ENCODE results near the gene HGS. TPM values are rescaled to one million over a fixed set of nuclear protein-coding genes. Genes with fewer than 3 reads are reported as not detected.

HGS gene
- total RNA-seq, 4 donors from 2014 or later = 35.4 to 79.5 (median 60.5) TPM

DNA sequence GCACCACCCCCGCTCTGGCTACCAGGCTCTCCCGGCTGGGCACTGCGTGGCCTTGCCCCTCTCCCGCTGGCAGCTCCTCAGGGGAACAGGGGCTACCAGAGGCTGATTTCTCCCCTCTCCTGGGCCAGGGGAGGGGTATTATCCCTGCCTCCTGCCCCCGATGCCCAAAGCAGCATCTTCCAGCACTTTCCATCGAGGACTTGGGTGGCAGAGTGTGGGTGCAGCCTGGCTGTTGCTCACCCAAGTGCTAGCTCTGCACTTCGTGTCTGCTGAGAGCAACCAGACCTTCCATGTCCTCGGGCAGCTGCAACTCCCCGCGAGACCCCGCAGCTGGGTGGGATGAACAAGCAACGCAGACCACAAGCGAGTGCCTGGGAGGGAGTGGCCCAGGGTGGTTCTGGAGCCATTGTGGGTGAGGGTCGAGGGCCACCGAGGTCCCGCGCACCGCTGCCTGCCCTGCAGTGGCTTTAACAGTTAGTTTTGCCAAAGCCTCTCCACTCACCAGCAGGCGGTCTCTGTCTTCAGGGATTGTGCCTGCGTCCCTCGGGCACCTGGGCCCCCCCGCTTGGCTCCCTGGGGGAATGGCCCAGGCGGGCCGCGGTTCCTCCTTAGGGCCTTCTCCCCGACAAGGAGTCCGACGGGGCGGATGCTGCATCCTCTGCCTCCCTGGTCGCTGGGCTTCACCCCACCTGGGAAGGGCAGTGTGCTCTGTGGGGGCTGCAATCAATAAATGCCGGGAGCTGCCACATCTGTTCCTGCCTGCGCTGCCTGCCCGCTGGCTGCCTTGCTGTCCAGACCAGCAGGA, 36.7 kb downstream of the HGS start:
- TF ChIP-seq CTCF (IDR thresholded peaks at IDR 0.05; ENCODE audit: low read depth) = no peak

DNA sequence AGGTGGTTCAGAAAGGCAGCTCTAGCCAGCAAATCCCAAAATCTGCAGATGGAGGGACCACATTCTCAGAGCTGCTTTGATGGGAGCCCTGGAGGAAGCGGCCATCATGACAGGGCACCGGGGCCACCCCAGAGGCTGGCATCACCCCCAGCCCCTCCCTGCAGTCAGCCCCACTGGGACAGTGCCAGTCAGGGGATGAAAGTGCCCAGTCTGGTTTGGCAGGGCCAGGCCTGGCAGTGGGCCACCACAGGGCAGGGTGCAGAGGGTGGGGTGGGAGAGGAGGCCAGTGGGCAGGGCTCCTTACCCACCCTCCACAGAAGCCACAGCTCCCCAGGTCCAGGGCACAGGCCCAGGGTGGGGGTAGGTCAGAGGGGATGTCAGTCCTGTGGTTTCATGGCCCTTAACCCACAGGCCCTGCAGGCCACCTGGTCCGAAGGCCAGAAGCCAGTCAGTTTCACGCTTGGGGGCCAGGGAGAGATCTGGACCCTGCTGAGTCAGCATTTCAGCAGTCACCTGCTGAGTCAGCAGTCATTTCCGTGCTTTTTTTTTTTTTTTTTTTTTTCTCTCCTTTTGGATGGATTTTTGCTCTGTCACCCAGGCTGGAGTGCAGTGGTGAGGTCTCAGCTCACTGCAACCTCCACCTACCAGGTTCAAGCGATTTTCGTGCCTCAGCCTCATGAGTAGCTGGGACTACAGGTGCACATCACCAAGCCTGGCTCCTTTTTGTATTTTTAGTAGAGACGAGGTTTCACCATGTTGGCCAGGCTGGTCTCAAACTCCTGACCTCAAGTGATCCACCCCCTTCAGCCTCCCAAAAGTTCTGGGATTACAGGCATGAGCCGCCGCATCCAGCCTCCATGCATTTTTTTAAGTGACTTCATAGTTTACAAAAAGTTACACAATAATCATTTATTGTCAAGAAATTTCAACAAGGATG, 38.6 kb downstream of the HGS start:
- TF ChIP-seq CTCF (IDR thresholded peaks at IDR 0.05; ENCODE audit: low read depth) = no peak

DNA sequence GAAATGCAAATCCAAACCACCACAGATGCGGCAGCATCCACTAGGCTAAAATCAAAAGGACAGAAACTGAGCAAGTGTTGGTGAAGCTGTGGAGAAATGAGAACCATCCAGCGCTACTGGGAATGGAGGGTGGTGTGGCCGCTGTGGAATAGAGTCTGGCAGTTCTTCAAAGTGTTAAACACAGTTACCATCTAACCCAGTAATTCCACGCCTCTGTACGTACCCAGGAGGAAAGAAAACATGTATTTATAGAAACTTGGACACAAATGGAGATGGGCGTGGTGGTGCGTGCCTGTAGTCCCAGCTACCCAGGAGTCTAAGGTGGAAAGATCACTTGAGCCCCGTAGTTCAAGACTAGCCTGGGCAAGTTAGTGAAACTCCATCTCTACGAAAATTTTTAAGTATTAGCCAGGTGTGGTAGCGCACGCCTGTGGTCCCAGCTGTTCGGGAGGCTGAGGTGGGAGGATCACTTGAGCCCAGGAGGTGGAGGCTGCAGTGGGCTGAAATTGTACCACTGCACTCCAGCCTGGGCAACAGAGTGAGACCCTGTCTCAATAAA, 39.9 kb downstream of the HGS start:
- no peak for TF ChIP-seq CTCF (IDR thresholded peaks at IDR 0.05; ENCODE audit: low read depth)

DNA sequence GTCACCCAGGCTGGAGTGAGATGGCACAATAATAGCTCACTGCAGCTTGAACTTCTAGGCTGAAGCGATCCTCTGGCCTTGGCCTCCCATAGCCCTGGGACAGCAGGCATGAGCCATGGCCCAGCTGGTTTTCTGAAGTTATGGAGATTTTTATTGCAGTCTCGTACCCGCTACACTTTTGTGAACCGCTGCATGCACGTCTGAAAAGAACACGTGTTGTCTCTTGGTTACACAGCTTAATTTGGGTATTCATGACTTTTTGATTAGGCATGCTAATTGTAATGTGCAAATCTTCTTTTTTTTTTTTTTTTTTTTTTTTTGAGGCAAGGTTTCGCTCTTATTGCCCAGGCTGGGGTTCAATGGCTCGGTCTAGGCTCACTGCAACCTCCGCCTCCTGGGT, 41.6 kb downstream of the HGS start:
- TF ChIP-seq CTCF (IDR thresholded peaks at IDR 0.05; ENCODE audit: low read depth) = no peak

DNA sequence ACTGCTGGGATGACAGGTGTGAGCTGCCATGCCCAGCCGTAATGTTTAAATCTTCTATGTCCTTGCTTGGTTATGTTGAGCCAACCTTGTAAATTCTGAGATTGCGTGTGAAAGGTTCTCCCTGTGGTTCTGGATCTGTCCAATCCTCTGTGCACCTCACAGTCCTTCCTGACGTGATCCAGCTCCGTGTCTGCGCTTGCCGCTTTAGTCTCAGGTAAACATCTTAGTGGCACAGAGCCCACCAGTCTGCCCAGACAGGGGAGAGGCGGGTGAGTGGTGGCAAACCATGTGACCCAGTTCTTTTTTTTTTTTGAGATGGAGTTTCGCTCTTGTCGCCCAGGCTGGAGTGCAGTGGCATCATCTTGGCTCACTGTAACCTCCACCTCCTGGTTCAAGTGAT, 42.2 kb downstream of the HGS start:
- TF ChIP-seq CTCF (IDR thresholded peaks at IDR 0.05; ENCODE audit: low read depth) = no peak

DNA sequence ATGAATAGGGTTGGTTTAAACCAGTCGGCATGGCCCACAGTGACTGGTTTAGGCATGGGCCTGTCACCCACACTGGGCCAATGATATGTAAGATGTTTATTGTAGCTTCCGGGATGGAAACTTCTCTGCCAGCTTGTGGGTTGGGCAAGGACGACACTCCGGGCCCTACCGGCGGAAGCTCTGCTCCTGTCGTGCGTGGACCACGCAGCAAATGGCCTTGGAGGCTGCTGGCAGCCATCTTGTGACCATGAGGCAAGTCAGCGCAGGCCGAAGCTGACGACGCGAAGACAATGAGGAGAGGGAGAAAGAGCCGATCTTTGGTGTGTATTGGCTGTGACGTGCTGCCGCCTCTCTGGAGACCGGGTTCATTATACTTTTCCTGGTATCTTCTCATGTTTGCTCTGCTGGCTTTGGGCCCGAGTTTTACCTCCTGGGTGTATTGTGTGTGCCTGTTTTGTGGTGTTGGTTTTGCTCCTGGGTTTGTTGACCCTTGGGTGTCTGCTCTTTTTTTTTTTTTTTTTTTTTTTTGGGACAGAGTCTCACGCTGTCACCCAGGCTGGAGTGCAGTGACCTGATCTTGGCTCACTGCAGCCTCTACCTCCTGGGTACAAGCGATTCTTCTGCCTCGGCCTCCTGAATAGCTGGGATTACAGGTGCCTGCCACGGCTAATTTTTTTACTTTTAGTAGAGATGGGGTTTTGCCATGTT, 43.7 kb downstream of the HGS start:
- TF ChIP-seq CTCF (IDR thresholded peaks at IDR 0.05; ENCODE audit: low read depth) = no peak

All from subcutaneous adipose tissue (tissue), 4 donors.